Ureter (tissue), 1 donor: ENCODE measurements around the gene GSG1L. TPM values are rescaled to one million over a fixed set of nuclear protein-coding genes. Genes with fewer than 3 reads are reported as not detected.
"Not testable (repeated sequence)": the region's sequence is repeated elsewhere in the genome, so short reads cannot be mapped to it uniquely, and the experiment has no call there.

Experiments
- DNase-seq: peaks from one replicate; pipeline ENCODE4 v3.0.0-alpha.2; 2020; ENCODE audit warnings: low spot score
- total RNA-seq: library from RNA; stranded (reverse); gene quantifications from one replicate; pipeline ENCODE4 v1.2.4, GENCODE V29; 2023
- donor health status: DM: yes; HTN: yes; CAD: no.

The GSG1L gene
- total RNA-seq, 1 donor from 2014 or later, result 0.21 TPM

DNA sequence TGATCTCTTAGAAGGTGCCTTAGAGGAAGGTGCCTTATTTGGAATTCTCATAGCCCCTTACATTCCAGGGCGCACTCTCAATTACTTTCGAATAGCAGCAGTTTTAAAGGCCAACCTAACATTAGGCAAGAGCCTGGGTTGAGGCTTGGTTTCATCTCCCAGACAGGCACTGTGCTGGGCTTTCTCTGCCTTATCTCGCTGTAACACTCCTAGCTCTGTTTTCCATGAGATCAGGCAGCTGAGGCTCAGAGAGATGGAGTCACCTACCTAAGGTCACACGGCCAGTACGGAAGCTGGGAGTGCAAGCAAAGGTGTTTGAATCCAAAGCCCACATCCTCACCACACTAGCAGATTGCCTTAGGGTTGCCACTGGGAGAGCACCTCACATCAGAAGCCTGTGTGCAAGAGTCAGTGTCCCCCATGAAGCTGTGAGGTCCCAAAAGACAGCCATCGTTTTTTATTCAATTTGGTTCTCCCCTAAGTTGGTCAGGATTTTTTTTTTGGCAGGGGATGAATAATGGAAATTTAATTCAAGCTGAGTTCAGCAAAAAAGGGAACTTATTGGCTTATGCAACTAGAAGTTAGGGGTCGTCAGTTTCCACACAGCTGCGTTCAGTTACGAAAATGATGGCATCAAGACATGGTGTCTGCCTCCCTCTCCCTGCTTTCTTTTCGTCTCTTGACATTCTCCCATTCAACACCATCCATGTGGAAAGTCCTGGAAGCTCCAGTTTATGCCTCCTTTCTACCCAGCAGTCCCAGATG, 307.1 kb downstream of the GSG1L start:
- no peak for DNase-seq

DNA sequence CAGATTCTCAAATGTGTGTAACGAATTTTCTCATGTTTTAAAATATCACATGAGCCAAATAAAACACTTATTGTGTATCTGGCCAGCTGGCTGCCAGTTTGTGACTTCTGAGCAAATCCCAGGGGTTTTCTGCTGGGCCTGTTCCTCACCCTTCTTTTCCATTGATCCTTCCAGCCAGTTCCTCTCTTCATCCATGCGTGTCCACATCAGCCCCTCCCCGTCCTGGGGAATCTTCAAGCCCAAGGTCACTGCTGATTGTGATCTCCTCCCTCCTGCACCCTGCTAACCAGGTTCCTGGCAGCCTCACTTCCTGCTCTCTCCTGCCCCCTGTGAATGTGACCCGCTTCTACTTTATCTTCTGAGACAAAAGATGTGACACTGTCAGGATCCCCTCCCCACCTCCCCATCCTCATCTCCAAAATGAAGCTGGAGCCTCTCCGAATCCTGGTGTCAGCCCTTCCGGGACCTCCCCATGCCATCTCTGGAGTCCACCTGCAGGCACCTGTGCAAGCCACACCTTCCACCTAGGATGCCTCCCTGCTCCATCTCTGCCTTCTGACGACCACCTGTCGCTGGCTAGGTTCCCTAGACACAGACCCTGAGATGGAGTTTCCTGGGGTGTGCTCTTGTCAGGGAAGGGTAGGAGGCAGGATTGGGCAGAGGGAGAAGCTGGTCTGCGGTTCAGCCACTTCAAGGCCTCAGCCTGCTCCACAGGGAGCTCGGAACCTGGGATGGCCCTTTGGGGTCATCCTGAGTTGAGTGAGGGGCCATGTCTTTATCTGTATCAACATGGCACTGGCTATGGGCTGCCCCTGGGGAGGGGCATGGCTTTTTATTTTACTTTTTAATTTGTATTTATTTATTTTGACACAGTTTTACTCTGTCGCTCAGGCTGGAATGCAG, 308.5 kb downstream of the GSG1L start:
- DNase-seq, result no peak

DNA sequence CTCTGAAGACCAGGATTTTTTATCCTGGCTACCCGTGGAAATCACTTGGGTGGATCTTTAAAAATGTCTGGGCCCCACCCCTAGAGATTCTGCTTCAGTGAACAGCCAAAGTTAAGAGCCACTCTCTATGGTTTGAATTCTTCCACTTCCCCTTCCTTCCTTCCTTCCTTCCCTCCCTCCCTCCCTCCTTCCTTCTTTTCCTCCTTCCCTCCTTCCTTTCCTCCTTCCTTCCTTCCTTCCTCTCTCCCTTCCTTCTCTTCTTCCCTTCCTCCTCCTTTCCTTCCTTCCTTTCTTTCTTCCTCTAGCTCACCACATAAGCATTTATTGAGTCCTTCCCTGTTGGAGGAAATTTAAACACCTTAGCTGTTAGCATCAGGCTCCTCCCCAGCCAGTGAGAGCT, 310.0 kb downstream of the GSG1L start:
- DNase-seq, result no peak

DNA sequence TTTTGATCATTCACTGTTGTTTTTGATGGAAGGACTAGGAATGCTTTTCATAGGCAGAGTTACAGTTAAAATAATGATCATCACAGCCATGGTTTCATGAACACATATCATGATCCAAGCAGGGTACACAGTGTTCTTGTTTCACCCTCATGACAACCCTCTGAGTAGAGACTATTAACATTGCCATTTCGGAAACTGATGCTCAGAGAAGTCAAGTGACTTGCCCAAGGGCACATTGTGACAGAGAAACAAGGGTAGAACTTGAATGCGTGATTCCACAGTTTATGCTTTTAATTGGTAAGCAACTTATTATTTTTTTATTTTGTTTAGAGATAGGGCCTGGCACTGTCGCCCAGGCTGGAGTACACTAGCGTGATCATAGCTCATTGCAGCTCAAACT, 311.3 kb downstream of the GSG1L start:
- DNase-seq, result no peak

DNA sequence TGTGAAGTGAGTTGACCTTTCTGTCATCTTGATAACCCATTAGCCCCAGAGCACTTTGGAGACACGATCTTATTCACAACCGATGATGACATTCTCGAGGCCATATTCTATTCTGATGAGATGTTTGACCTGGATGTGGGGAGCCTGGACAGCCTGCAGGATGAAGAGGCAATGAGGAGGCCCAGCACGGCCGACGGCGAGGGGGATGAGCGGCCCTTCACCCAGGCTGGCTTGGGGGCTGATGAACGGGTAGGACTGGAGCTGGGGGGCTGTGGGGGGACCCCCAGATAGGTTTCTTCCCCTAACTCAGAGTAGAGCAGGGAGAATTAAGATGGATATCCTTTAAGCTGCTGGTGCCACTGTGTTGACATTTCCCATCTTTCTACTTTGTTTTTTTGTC, 311.8 kb downstream of the GSG1L start:
- no peak for DNase-seq

DNA sequence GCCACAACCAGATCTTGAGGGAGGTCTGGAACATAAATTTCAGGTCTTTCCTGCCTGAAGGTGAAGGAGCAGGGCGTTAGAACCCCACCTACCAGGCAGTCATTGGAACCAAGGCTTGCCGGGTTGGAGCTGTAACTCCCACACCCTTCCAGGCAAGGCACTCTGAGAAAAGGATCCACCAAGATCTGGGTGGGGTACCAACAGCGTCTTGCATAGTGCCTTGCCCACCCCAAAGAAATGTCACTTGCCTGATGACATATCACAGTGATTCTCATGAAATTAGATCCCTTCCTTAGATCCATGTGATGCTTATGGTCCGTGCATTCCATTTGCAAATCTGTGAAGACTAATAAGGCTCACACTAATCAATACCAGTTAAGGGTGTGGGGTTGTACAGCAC, 312.3 kb downstream of the GSG1L start:
- DNase-seq, result no peak

DNA sequence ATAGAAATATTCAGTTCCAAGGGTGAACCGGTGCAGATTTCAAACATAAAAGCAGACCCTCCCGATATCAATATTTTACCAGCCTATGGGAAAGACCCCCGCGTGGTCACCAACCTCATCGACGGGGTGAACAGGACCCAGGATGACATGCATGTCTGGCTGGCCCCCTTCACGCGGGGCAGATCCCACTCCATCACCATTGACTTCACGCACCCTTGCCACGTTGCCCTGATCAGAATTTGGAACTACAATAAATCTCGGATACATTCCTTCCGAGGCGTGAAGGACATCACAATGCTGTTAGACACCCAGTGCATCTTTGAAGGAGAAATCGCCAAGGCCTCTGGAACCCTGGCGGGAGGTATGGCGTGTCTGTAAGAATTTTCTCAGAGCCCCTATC, 313.6 kb downstream of the GSG1L start:
- no peak for DNase-seq

DNA sequence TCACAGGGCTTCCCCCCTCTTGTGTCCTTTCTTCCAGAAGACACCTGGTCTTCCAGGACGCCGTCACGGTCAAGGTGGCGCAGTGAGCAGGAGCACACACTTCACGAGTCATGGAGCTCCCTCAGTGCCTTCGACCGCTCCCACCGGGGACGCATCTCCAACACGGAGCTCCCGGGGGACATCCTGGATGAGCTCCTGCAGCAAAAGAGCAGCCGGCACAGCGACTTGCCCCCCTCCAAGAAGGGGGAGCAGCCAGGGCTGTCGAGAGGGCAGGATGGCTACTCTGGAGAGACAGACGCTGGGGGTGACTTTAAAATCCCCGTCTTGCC, 314.0 kb downstream of the GSG1L start:
- DNase-seq, result no peak

DNA sequence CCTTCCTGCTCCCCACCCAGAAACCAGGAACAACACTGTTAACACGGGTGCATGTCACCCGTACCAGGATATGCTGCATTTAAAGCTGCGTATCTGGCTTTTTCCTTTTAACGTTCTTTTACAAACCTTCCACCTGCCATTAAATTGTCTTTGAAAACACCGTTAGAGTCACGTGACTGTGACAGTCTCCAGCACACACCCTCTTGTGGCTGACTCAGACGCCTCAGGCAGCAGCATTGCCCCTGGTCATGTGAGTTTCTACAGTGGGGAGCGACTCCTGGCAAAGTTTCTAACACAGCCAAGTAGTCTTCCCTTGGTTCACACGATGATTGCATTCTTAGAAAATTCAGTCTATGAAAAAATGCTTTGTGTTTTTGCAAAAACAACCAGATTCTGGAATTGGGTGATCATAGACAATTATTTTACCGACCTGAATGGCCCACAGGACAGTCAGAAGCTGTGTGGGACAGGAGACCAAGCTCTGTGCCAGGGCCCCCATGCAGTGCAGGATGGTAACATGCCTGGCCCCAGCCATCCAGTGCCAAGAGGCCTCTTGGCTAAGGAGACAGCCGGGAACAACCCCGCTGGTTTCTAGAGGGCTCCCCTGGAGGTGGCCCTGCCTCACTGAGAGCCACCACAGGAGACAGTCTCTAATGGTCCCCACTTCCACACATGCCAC, 314.5 kb downstream of the GSG1L start:
- DNase-seq, result peak; percentile 57

DNA sequence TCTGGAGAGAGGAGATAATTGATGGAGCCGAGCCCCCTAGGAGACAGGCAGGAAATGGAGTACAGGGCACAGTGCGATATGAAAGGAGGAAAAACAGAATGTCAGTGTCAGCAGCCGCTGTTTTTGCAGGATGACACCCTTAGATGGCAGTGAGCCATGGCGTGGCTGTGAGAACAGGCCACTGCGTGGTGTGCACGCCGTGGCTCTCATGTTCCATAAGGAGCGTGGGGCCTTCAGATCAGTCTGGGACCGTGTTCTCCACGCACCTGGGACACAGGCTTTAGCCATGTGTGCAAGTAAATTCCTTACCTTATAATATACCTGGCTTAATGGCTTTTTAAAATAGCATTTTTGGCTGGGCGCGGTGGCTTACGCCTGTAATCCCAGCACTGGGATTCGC, 315.6 kb downstream of the GSG1L start:
- DNase-seq, result no peak

DNA sequence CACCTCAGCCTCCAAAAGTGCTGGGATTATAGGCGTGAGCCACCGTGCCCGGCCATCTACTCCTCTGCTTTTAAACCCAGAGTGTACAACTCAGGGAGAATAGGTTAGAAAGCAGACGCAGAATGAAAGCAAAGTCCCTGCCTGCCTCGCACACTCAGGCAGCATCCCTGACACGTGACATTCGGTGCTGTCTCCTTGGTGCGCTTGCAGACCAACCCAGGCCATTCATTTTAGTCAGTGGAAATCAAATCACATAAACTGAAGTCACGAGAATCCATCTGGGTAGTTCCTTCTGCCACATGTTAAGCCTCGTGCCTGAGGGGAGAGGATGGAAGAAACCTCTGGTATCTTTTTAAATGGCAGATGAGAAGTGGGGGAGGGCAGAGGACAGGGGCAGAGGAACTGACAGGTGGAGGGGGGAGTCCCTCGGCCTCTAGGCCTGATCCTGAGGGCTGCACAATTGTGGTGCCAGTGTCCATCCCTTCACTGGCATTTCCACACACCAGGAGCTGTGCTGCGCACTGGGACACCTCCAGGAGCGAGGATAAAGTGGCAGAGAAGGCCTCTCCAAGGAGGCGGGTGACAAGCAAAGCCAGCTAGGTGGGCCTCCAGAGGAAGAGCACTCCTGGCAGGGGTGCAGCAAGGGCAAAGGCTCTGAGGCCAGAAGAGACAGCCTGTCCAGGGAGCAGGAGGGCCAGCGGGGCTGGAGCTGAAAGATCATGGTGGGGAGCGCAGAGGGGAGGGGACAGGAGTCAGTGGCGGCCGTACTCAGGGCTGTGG, 317.2 kb downstream of the GSG1L start:
- no peak for DNase-seq

DNA sequence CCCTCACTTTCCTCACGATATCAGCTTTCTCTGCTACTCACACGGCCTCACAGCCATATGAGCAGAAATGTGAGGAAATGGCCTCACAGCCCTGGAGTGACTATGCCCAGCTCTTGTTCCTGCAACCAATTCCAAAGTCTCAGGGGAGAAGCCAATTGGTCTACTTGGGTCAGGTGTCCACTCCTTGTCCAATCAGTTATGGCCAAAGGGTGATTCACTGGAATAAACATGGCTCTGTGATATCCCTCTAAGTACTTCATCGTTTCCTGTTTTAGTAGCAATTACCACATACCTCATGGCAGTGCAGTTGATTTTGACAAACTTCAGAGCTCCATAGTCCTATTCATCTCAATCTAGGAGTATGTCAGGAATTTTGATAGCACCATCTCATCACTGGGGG, 318.2 kb downstream of the GSG1L start:
- DNase-seq, result no peak

DNA sequence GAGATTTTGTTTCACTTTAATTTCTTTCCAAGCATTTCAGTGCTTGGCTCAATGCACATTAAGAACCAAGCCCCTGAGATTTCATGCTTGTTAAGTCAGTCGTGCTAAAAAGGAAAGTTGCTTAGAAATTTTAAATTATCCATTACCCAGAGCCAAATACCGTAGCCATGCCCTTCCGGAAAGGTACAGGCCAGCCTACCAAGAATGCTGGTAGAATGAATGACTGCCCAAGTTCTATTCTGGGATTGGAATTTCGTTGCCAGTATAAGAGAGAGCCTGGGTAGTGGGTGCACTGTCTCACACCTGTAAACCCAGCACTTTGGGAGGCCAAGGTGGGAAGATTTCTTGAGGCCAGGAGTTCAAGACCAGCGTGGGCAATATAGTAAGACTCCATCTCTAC, 319.6 kb downstream of the GSG1L start:
- DNase-seq, result no peak

DNA sequence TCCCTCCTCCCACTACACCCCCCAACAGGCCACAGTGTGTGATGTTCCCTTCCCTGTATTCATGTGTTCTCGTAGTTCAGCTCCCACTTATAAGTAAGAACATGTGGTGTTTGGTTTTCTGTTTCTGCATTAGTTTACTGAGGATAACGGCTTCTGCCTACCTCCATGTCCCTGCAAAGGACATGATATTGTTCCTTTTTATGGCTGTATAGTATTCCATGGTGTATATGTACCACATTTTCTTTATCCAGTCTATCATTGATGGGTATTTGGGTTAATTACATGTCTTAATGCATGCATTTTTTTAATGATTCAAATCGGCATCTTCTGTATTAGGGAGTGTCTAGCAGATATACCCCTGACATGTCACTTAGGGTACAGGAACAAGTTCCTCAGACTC, 320.5 kb downstream of the GSG1L start:
- DNase-seq, result not testable (repeated sequence)

DNA sequence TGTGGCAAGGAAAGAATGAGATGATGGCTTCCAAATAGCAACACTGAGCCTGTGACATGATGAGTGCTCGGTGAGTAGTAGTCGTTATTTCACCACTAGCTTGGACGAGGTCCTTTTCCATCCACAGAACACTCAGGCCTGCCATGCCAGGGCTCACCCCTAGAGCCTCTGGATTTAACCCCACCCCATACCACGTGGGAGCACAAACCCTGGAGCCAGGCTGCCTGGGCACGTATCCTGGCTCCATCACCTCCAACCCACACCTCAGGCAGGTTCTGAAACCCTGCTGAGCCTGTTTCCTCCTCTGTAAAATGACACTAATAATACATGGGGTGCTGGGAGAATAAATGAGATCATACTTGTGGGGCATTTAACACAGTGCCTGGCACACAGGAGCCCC, 321.2 kb downstream of the GSG1L start:
- DNase-seq, result no peak

DNA sequence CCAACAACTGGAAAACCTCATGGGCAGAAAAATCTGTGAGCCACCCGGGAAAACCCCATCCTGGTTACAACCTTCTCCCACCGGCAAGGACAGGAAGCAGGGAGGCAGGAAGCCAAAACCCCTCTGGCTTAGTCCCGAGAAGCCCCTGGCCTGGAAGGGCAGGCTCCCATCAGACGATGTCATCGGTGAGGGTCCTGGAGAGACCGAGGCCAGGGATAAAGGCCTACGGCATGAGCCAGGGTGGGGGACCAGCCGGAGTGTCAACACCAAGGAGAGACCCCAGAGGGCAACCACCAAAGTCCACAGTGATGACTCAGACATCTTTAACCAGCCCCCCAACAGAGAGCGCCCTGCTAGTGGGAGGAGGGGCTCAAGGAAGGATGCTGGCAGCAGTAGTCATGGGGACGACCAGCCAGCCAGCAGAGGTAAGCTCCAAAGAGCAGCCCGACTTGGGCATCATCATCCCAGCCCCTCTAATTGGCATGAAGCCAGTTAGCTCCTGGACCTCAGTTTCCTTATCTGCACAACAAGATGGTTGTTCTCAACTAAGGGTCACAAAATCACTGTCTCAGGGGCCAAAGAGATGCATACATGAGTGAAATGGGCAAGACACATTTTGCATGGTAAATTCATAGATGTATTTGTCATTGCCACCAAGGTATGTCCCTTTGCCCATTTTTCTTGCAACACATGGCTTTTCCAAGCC, 322.9 kb downstream of the GSG1L start:
- DNase-seq, result no peak

DNA sequence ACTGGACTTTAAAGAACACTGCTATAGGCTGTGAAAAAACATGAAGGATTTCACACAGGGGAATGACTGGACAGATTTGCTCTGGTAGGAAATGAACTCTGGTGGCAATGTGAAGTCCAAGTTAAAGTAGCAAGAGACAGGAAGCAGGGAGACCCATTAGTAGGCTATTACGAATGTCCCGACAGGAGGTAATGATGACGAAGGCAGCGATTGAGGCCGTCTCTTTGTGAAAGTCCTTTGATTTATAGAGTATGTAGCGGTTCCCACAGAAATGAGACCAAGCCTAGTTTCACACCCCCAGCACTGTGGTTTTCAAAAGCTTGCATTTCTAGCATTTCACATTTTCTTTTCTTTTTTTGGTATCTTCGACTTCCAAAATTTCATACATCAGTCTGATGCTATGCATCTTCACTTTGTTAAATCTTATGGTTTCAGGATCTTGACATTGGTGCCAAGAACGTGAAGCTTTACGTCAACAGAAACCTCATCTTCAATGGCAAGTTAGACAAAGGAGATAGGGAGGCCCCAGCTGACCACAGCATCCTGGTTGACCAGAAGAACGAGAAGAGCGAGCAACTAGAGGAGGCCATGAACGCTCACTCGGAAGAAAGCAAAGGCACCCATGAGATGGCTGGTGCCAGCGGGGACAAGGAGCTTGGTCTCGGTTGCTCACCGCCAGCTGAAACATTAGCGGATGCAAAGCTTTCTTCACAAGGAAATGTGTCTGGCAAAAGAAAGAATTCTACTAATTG, 323.7 kb downstream of the GSG1L start:
- DNase-seq, result no peak

DNA sequence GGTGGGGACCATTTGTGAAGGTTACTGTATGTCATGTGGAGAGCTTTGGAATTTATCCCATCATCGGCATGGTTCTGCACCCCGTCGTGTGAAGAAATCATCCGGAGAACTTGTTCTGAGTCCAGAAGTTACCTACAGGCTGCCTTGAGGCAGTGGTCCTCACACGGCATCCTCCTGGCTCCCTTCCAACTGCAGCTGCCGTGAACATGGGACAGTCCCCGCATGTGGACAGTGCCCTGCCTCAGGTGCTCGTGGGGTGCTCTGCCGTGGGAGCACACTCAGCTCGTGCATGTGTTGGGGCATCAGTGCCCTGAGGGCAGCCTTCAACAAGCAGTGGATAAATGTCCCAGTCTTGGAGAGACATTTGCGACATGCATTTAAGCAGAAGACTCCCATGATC, 324.9 kb downstream of the GSG1L start:
- no peak for DNase-seq
